ENCODE results near the gene LCMT2.

- TF ChIP-seq CTCF (IDR thresholded peaks at IDR 0.05; ENCODE audit: insufficient read depth, low read length) (peak; percentile 63), REST (IDR thresholded peaks at IDR 0.05; ENCODE audit: insufficient replicate concordance, low read depth) (no peak)
These were observed 45.8 kb upstream of the LCMT2 start for GRCh38 chr15:43376017-43376705.
